ENCODE data around the gene TAS2R1.

Gene TAS2R1, protein sequence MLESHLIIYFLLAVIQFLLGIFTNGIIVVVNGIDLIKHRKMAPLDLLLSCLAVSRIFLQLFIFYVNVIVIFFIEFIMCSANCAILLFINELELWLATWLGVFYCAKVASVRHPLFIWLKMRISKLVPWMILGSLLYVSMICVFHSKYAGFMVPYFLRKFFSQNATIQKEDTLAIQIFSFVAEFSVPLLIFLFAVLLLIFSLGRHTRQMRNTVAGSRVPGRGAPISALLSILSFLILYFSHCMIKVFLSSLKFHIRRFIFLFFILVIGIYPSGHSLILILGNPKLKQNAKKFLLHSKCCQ

DNA sequence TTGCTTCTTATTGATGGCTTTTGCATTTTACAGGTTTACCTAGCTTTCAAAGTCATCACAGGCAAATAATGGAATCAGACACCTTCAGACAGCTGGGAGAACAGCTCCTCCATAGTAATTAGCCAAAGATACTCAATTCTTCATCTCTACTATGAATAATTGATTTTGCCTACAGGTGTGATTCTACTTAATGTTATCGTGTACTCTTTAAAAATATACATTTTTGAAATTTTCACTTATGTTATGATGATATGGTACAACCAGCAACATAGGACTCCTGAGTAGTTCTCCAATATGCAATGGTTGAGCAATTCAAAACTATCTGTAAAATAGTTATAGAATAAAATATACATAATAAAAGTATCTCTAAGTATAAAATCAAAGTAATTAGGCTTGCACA, at the start of gene TAS2R1:
Gene TAS2R1, minus strand, starts transcription at position 101 of the 400 bp plus-strand sequence. CDS start 319 bp downstream, outside the sequence.
- DNase-seq (ENCODE audit: low spot score) = no peak

DNA sequence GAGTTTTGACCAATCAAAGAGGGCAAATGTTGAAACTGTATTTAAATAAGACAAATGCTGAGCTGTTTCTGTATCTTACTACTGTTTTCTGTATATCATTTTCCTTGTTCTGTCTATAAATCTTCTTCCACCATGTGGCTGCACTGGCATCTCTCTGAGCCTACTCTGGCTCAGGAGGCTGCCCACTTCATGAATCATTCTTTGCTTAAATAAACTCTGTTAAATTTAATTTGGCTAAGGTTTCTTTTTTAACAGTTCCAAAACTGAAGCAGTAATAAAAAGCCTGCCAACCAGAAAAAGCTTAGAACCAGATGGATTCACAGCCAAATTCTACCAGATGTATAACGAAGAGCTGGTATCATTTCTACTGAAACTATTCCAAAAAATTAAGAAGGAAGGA, 40.2 kb upstream of the TAS2R1 start:
- no peak for DNase-seq (ENCODE audit: low spot score)

DNA sequence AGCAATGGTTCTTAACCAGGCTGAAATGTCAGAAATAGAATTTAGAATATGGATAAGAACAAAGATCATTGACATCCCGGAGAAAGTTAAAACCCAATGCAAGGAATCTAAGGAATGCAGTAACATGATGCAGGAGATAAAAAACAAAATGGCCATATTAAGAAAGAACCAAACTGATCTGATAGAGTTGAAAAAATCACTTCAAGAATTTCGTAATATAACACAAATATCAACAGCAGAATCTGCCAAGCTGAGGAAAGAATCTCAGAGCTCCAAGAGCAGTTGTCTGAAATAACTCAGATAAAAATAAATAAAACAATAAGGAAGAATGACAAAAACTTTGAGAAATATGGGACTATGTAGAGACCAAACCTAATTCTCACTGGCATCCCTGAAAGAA, 37.8 kb upstream of the TAS2R1 start:
- no peak for DNase-seq (ENCODE audit: low spot score)

DNA sequence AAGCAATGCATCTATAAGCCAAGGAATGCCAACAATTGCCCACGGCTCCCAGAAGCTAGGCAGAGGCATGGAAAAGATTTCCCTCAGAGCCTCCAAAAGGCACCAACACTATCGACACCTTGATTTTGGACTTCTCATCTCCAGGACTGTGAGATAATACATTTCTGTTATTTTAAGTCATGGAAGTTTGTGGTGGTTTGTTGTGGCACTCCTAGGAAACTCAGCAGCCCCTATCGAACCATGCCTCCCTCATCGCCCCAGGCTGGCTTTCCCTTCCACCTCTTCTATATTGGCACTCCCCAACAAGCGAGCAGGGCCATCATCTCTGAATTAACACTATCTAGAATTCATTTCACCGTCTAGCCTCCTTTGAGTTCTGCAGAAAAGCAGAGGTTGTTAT, 33.7 kb upstream of the TAS2R1 start:
- no peak for DNase-seq (ENCODE audit: low spot score)

DNA sequence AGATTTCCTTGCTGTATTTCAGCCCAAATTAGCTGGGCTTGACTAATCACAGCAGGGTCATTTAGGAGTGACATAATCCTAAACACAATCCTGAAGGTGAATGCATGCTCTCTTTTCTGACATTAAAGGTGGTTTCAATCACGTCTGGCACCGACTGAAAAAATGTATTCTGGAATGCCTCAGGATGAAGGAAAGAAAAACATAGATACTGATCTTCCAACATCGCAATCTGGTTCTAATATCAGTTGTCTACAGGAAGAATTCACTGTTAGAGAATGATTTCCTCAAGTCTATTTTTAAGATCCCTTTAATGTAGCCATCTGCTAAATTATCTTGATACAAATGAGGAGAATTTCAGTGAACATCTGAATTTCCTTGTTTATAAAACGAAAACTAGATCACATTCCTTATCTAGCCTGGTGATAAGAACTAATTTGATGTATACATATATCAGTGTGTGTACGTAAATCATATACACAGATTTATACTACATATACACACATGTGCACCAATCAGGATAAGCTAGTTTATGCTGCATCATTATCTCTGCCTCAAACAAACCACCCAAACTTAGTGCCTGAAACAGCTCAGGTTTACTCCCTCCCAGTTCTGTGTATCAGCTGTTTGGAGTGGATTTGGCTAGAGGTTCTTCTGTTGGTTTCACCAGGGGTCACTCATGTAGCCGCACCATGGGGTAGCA, 31.3 kb upstream of the TAS2R1 start:
- DNase-seq (ENCODE audit: low spot score) = no peak

DNA sequence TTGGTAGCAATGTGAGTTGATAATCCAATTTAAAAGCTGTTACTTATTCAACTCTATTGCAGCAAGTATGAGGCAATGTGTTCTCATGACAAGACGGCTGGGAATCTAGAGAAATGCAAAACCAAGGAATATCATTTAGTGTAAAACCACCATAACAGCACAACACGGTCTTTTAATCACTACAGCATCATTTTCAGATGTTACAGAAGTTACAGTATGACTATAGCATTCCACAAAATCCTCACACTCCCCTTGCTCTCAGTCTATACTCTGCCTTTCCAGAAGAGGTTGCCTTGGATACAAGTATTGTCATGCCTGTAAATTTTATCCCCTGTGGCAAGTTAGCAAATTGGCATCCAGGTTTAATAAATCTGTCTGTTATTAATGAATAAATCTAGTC, 28.6 kb upstream of the TAS2R1 start:
- DNase-seq (ENCODE audit: low spot score) = no peak

DNA sequence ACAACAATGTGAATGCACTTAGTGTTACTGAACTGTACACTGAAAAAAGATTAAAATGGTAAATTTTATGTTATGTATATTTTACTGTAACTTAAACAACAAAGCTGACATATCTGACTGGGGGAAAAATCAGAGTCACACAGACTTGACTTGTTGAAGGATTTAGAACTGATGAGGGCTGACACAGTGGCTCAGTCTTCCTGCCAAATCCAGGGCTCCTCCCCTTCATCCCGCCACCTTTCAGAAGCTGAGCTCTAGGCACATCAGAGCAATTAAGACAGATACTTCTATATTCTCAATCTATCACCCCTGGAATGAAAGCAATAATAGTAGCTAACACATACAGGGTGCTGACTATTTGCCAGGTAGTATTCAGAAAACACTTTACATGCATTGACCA, 27.7 kb upstream of the TAS2R1 start:
- DNase-seq (ENCODE audit: low spot score) = no peak

DNA sequence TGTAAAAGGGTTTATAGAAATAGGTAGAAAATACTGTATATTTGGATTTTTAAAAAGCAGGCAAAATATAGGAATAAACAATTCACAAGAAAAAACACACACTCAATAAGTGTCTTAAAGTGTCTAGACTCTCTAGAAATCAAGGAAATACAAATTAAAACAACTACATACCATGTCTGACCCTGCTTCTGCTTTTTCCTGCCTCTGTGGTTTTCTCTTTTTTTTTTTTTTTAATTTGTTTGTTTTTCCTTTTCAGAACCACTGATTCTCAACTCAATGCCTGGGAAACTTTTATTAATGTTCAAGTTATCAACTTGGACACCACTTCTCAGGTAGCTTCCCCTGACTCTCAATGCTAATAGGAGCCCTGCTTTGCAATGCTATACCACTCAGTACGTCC, 25.5 kb upstream of the TAS2R1 start:
- DNase-seq (ENCODE audit: low spot score) = no peak

DNA sequence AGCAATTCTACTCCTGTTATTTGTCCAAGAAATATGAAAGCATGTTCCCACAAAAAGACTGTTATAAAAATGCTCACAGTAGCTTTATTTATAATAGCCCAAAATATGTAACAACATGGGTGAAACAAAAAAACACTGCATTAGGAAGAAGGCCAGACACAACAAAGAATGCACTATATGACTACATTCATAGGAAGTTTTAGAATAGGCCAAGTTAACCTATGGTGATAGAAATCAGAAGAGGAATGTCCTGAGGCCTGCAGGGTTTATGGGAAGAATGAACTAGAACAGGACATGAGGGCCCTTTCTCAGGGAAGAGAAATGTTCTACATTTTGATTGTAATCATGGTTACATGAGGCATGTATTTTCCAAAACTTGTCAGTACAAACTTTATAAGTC, 24.7 kb upstream of the TAS2R1 start:
- DNase-seq (ENCODE audit: low spot score) = no peak

DNA sequence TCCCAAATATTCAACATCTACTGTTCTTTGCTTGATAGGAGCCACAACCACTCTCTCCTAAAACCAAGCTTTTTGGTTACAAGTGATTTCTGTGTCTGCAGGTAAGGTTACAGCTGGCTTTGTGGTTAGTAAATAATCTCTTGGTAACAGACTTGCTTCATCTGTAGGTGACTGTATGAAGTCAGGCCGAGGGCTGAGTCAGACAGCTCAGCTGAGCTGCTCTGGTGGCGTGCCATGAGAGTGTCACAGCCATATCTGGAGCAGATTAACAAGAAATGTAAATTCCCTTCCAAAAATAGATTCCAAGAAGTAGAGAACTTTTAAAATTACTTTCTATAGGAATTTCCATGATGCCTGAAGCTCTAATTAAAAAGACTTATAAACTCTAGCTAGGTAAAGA, 23.7 kb upstream of the TAS2R1 start:
- DNase-seq (ENCODE audit: low spot score) = peak; percentile 71

DNA sequence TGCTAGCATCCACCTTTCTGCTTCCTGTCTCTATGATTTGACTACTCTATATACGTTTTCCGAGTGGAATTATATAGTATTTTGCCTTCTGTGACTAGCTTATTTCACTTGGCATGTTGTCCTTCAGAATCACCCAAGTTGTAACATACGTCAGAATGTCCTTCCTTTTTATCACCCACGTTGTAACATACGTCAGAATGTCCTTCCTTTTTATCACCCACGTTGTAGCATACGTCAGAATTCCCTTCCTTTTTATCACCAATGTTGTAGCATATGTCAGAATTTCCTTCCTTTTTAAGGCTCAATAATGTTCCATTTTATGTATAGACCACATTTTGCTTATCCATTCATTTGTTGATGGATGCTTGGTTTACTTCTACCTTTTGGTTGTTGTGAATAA, 22.9 kb upstream of the TAS2R1 start:
- DNase-seq (ENCODE audit: low spot score) = no peak

DNA sequence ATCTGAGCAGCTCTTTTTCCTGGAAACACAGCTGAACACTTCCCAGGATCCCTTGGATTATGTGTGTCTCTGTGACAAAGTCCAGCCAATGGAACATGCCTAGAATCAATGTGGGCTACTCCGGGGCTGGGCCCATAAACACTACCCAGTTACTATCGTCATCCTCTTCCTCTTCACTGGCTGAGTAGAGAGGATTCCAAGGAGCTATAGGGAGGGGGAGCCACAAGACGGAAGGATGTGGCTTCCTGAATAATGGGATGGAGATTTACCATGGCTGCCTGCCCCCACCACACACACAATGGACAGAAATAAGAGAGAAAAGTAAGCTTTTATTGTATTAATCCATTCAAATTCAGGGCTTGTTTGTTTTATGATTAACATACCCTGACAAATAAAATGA, 22.1 kb upstream of the TAS2R1 start:
- DNase-seq (ENCODE audit: low spot score) = no peak

DNA sequence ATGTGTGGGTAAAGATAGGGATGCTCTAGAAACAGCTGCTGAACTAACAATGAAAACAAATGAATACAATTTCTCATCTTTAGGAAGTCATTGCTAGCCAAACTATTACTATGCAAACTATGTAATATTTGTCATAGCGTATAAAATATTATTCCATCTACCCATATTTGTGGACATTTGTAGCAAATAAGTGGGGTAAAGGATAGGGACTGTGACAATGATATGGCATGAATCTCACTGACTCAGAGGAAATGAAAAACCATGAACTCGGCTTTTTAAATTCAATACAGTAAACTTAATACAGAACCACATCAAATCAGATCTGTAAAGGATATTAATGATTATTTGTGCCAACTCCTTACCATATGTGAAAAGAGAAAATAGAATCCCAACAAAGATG, 16.7 kb upstream of the TAS2R1 start:
- no peak for DNase-seq (ENCODE audit: low spot score)

DNA sequence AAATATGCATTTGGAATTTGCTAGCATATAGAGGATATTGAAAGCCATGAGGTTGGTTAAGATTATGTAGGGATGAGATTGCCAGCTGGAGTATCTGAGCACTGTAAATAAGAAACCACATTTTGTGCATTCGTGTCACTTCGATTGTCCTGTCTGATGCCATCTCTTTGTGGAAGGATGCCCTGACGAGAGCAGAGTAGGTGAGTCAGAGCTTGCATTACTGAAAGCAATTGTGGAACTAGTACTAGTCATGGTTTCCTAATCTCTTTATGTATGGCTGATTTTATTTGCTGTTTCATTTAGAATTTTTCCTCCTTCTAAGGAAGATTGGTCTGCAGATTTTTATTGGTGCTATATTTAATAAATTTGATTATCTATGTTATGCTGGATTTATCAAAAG, 14.5 kb upstream of the TAS2R1 start:
- DNase-seq (ENCODE audit: low spot score) = no peak

DNA sequence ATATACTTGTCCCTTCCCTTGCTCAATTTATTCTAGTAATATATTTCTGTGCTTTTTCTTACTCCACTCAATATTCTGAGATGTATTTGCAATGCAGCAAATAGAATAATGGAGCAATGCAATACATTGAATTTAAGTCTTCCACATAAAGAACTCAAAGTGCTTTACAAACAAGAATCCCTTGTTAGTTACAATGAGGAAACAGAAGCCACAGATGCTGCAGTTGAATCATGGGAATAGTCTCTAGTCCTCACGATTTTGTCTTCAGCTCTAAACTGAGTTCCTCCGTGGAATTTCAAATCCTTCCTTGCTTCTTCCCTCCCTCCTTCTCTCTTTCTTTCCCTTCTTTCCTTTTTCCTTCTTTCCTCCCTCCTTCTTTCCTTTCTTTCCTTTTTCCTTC, 12.5 kb upstream of the TAS2R1 start:
- no peak for DNase-seq (ENCODE audit: low spot score)

DNA sequence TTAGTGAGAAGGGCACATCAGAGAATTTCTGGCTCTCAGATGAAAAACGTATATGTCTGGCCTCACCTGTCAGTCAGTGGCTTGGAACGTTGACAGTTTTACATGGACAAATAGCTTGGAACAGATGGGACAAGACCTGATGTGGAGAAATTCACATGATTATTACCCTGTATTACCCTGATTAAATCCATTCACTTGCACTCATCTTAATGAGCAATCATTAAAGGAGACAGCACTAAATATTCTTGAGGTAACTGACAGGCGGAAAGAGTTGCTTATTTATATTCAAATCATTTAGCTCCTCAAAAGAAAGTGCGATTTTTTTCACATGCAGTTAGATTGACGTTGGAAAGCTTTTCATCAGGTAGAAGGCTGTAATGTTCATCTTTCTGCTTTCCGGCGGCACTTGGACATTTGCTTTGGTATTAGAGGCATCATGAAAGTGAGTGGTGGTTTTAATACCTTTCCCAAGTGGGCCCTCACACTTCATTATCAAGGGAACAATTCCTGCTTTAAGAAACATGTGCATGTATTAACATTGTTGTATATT, 11.7 kb upstream of the TAS2R1 start:
- DNase-seq (ENCODE audit: low spot score) = no peak

DNA sequence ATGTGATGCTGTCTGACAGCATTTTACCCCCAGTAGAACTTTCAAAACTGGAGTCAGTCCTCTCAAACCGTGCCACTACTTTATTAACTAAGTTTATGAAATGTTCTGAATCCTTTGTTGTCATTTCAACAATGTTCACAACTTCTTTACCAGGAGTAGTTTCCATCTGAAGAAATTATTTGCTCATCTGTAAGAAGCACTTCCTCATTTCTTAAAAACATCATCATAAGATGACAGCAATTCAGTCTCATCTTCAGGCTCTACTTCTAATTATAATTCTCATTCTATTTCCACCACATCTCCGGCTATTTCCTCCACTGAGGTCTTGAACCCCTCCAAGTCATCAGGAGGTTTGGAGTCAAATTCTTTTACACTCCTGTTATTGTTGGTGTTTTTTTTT, 2.3 kb upstream of the TAS2R1 start:
- no peak for DNase-seq (ENCODE audit: low spot score)

DNA sequence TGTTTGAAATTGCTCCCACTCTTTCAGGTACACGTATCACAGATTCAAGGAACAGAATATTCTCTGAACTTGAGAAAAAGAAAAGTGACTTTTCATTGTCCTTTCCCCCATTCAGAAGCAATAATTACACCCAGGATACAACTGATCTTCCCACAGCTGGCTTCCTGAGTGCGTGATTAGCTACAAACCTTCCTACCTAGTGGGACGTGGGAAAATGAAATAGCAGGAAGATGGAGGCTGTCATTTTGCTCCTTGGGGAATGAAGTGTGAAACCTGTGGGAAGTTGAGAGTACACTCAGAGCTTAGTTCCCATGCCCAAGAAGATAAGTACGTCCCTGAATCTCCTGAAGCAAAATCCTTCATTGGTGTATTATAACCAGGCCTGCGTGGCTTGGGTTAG, 2.6 kb downstream of the TAS2R1 start:
- DNase-seq (ENCODE audit: low spot score) = no peak

DNA sequence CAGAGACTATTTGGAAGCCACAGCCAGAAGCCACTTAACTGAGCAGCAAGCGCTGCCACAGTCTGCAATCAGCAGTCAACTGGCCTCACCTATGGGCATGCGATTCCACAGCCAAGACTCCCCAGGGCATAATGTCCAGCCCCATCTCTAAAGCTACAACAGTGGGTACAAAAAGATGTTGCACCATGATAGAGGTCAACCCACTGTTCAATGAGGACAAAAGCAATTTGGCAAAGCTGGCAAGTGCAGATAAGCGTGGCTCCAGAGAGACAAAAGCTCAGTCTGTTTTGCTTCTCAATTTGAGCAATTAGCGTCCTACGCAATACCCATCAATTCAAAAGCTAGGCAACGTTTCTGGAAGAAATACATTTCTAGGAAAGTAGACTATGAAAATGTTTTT, 3.2 kb downstream of the TAS2R1 start:
- no peak for DNase-seq (ENCODE audit: low spot score)

DNA sequence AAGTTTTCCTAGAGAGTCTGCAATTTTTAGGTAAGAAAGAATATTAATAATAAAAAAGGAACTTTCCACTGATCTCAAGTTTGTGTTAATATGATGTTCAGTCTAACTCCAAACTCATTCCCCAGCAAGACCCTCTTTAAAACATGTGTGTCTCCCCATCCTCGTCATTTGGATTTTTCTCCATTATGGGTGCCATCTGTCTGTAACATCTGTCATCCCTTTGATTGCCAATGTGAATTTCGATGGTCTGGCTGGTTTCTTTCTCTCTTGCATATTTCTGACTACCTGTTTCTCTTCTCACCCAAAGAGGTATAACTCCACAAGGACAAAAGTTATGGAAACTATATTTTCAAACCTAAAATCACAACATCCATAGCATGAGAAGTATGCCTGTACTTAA, 4.4 kb downstream of the TAS2R1 start:
- DNase-seq (ENCODE audit: low spot score) = no peak

DNA sequence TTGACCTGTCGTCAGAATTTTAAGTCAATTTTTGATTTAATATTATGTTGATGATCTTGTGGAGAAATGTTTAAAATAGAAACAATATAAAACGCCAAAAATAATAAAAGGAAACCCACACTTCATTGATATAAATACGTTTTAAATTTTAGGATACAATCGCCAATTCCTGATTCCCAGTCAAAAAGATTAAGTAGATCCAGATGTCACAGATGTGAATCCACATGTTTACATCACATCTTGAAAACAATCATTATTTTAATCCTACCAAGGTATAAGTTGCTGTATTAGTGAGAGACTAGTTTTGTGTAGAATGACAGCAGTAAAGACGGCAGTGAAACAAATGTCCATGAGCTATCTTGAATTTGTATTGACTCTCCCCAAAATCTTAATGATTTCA, 4.9 kb downstream of the TAS2R1 start:
- no peak for DNase-seq (ENCODE audit: low spot score)

DNA sequence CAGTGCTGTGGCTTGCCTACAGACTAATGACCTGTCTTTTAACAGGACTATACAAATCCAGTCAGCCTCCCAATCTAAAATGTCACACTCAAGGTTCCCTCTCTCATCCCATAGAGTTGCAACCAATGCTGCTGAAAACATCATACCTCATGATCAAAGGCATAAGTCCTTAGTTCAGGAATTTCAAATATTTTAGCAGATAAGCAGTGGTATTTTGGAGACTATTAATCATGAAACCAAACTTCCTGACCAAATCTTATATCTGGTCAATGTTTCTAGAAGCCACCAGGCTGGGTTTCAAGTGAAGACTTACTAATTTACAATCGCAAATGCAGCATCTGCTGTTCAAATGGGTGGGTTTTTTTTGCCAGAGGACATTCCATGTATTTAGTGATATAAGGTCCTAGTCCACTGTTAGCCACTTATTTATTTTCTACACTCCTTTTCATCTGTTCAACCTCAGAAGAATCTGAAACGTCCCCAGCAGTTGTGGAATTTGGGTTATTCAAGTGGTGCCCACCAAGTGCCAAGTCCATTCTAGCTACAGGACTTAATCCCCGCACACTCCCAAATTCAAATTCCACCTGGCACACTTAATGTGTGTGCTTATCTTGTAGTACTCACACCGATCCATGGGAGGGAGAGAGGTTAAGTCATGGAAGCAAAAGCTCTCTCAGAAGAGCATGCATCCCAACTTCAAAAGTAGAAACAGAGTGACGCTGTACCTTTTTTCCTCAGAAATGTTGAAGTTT, 5.8 kb downstream of the TAS2R1 start:
- no peak for DNase-seq (ENCODE audit: low spot score)

DNA sequence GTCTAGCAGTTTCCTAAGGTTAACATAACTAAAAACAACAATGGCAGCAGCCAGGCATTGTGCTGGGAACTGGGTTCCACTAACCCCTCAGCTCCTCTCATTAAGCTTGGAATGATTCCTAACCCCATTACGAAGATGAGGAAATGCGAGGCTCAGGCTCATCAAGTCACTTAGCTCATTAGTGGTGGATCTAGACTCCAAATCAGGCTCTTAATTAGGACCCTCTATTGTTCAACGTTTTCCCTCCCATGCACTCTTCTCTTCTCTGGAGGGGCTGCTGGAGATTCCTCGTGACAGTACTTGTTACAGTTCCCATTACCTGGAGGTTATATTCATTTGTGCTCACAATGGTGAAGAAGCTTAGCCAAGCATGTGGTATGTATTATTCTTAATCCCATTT, 6.5 kb downstream of the TAS2R1 start:
- DNase-seq (ENCODE audit: low spot score) = no peak
